ENCODE data around the gene STAG1.
"Not testable (repeated sequence)": the region's sequence is repeated elsewhere in the genome, so short reads cannot be mapped to it uniquely, and the experiment has no call there.

DNA sequence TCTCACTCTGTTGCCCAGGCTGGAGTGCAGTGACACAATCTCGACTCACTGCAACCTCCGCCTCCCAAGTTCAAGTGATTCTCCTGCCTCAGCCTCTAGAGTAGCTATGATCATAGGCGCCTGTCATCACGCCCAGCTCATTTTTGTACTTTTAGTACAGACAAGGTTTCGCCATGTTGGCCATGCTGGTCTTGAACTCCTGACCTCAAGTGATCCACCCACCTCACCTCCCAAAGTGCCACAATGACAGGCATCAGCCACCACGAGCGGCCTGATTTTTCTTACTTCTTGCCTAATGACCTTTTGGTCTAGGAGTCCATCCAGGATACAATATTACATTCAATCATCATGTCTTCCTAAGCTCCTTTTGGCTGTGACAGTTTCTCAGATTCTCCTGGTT lies 146.0 kb downstream of the STAG1 start:
- TF ChIP-seq CTCF (conservative IDR thresholded peaks at IDR 0.05 in 1 of 2, IDR thresholded peaks at IDR 0.05 in 1 of 2; ENCODE audit: extremely low read depth in 1 of 2, insufficient read depth in 1 of 2, low read depth in 1 of 2, low read length in 2 of 2); EZH2 (IDR thresholded peaks at IDR 0.05; ENCODE audit: borderline replicate concordance, low read length): not testable (repeated sequence)

All from mammary epithelial cell (primary cell).